HCT116 (cell line): ENCODE results near the gene TAMALIN. TPM values are rescaled to one million over a fixed set of nuclear protein-coding genes. Genes with fewer than 3 reads are reported as not detected.
A peak's percentile ranks its signal among the peaks of the same experiment; 100 is the strongest.

ENCODE experiments used
- ATAC-seq: fragments of 200-7000 bp; cut with Tn5 transposase; 2 replicates; pipeline ENCODE4 v1.9.1; 2020; ENCODE audit warnings: mild to moderate bottlenecking, moderate library complexity
- Bru-seq: library from RNA; stranded (reverse); fragments of 400-500 nt; gene quantifications from one replicate; lab custom pipeline; 2021; lab: Mats Ljungman, UMichigan
- BruChase-seq, 2 experiments: library from RNA; stranded (reverse); fragments of 400-500 nt; gene quantifications; one replicate each; lab custom pipeline; 2021; lab: Mats Ljungman, UMichigan
- BruUV-seq: library from RNA; stranded (reverse); fragments of 400-500 nt; replicated peaks from 2 replicates; lab custom pipeline; 2021; lab: Mats Ljungman, UMichigan
- CTCF ChIA-PET: fragments of 300-600 bp; sonication (Branson Sonifier 250); formaldehyde crosslinking; loops from one replicate; lab custom pipeline; 2021; ENCODE audit warnings: antibody characterized with exemption; lab: Charles Lee
- POLR2A ChIA-PET: fragments of 300-600, 350-600 bp; sonication (Branson Sonifier 250); formaldehyde crosslinking; loops from one replicate; lab custom pipeline; 2021; ENCODE audit warnings: antibody characterized with exemption; lab: Charles Lee
- RAD21 ChIA-PET, 2 experiments: fragments of 300-600 bp; sonication (Branson Sonifier 250); formaldehyde crosslinking; loops; one replicate each; lab custom pipeline; 2023; ENCODE audit warnings: low total read pairs in 2 of 2; ENCODE audit not compliant: uncharacterized antibody in 2 of 2, unreplicated experiment in 2 of 2, low non-redundant PET in 1 of 2; lab: Charles Lee
- DNase-seq: peaks from one replicate; pipeline ENCODE4 v3.0.0-alpha.2; 2010; ENCODE audit warnings: low read depth, low spot score
- H2AFZ ChIP-seq: fragments of 200-600 bp; shearing (Covaris generic), sonication (generic); 2 replicates; pipeline ENCODE4 v1.6.1; 2017; ENCODE audit warnings: low read depth, mixed run types, mixed read lengths, antibody characterized with exemption, low read length; ENCODE audit not compliant: poor library complexity, severe bottlenecking
- H3K27ac ChIP-seq: 2 replicates; pipeline ENCODE4 v1.5.1; 2012; ENCODE audit warnings: low read depth, low read length
- H3K27me3 ChIP-seq: fragments of 200-600 bp; sonication (generic); 2 replicates; pipeline ENCODE4 v1.6.1; 2016; ENCODE audit warnings: mixed run types, low read length, mixed read lengths; ENCODE audit not compliant: insufficient read depth
- H3K36me3 ChIP-seq, 2 experiments: fragments of 200-500 bp in 1 of 2; fragments of 200-600 bp in 1 of 2; sonication (Bioruptor generic) in 1 of 2; sonication (generic) in 1 of 2; 2 replicates each; pipeline versions ENCODE4 v1.5.1 to v1.6.1; 2014 to 2016; ENCODE audit warnings: low read length in 2 of 2, inconsistent platforms in 1 of 2, mixed read lengths in 1 of 2, mixed run types in 1 of 2; ENCODE audit not compliant: insufficient read depth in 2 of 2, control insufficient read depth in 1 of 2
- H3K4me1 ChIP-seq, 2 experiments: fragments of 200-600 bp in 1 of 2; sonication (generic) in 1 of 2; 2 replicates each; pipeline versions ENCODE4 v1.5.1 to v1.6.1; 2012 to 2017; ENCODE audit warnings: low read length in 2 of 2, inconsistent platforms in 1 of 2, mild to moderate bottlenecking in 1 of 2, mixed read lengths in 1 of 2, mixed run types in 1 of 2, moderate library complexity in 1 of 2; ENCODE audit not compliant: insufficient read depth in 2 of 2, control insufficient read depth in 1 of 2
- H3K4me2 ChIP-seq: fragments of 200-600 bp; sonication (generic); 2 replicates; pipeline ENCODE4 v1.6.1; 2017; ENCODE audit warnings: mixed run types, low read length, mixed read lengths
- H3K4me3 ChIP-seq, 2 experiments: fragments of 200-600 bp in 1 of 2; sonication (generic) in 1 of 2; replicated peaks in 1 of 2; 2 replicates each; pipeline ENCODE4 v1.5.1; 2011 to 2016; ENCODE audit warnings: low read length in 2 of 2, control low read depth in 1 of 2, low read depth in 1 of 2, mild to moderate bottlenecking in 1 of 2, mixed read lengths in 1 of 2, mixed run types in 1 of 2
- H3K79me2 ChIP-seq: fragments of 200-600 bp; sonication (generic); 2 replicates; pipeline ENCODE4 v1.6.1; 2017; ENCODE audit warnings: mild to moderate bottlenecking, mixed run types, low read length, moderate library complexity, mixed read lengths; ENCODE audit not compliant: insufficient read depth
- H3K9ac ChIP-seq: fragments of 200-600 bp; sonication (generic); 2 replicates; pipeline ENCODE4 v1.6.1; 2016; ENCODE audit warnings: low read length, mixed read lengths
- H3K9me2 ChIP-seq: fragments of 200-600 bp; sonication (generic), shearing (Covaris generic); 2 replicates; pipeline ENCODE4 v1.6.1; 2017; ENCODE audit warnings: mixed run types, mild to moderate bottlenecking, moderate library complexity; ENCODE audit not compliant: insufficient read depth
- H3K9me3 ChIP-seq, 2 experiments: fragments of 200-500 bp in 1 of 2; fragments of 200-600 bp in 1 of 2; sonication (Bioruptor generic) in 1 of 2; sonication (generic) in 1 of 2; 2 replicates each; pipeline ENCODE4 v1.6.1; 2014 to 2017; ENCODE audit warnings: low read length in 2 of 2, mixed read lengths in 2 of 2, inconsistent platforms in 1 of 2, low read depth in 1 of 2, mild to moderate bottlenecking in 1 of 2, mixed run types in 1 of 2, moderate library complexity in 1 of 2; ENCODE audit not compliant: control insufficient read depth in 1 of 2, insufficient read depth in 1 of 2
- H4K20me1 ChIP-seq: fragments of 200-600 bp; sonication (generic), shearing (Covaris generic); 2 replicates; pipeline ENCODE4 v1.6.1; 2017; ENCODE audit warnings: mixed run types, mild to moderate bottlenecking, moderate library complexity; ENCODE audit not compliant: insufficient read depth
- CBX3 ChIP-seq: IDR thresholded peaks from 2 replicates; pipeline ENCODE4 v1.6.1; 2012; ENCODE audit warnings: low read depth
- ELF1 ChIP-seq: IDR thresholded peaks from 2 replicates; pipeline ENCODE4 v1.6.1; 2012; ENCODE audit warnings: low read depth, borderline replicate concordance
- EZH2phosphoT487 ChIP-seq: fragments of 200-600 bp; IDR thresholded peaks from 2 replicates; pipeline ENCODE4 v1.6.1; 2018; ENCODE audit warnings: antibody characterized with exemption, borderline replicate concordance
- JUND ChIP-seq: IDR thresholded peaks from 2 replicates; pipeline ENCODE4 v1.6.1; 2012
- MAX ChIP-seq: IDR thresholded peaks from 2 replicates; pipeline ENCODE4 v1.6.1; 2012
- POLR2A ChIP-seq: IDR thresholded peaks from 2 replicates; pipeline ENCODE4 v1.7.0; 2011; ENCODE audit warnings: borderline replicate concordance; ENCODE audit not compliant: insufficient read depth, insufficient read length; ENCODE audit errors: extremely low read depth
- POLR2AphosphoS5 ChIP-seq: IDR thresholded peaks from 2 replicates; pipeline ENCODE4 v1.6.1; 2011; ENCODE audit warnings: mild to moderate bottlenecking, low read depth, low read length, moderate library complexity
- RAD21 ChIP-seq: IDR thresholded peaks from 2 replicates; pipeline ENCODE4 v1.6.1; 2012; ENCODE audit warnings: low read depth, mild to moderate bottlenecking
- REST ChIP-seq: IDR thresholded peaks from 2 replicates; pipeline ENCODE4 v1.6.1; 2012; ENCODE audit warnings: low read depth
- SIN3A ChIP-seq: IDR thresholded peaks from 2 replicates; pipeline ENCODE4 v1.6.1; 2012; ENCODE audit warnings: low read depth
- SP1 ChIP-seq: IDR thresholded peaks from 2 replicates; pipeline ENCODE4 v1.6.1; 2012; ENCODE audit warnings: low read depth
- TCF7L2 ChIP-seq: IDR thresholded peaks from 2 replicates; pipeline ENCODE4 v1.7.0; 2011; ENCODE audit warnings: borderline replicate concordance, inconsistent platforms; ENCODE audit not compliant: insufficient read depth, insufficient read length; ENCODE audit errors: extremely low read depth
- YY1 ChIP-seq: IDR thresholded peaks from 2 replicates; pipeline ENCODE4 v1.6.1; 2011; ENCODE audit warnings: low read length, low read depth, moderate library complexity, mild to moderate bottlenecking; ENCODE audit not compliant: insufficient replicate concordance; ENCODE audit errors: extremely low read depth
- ZBTB33 ChIP-seq: IDR thresholded peaks from 2 replicates; pipeline ENCODE4 v1.6.1; 2011; ENCODE audit warnings: mild to moderate bottlenecking, low read length, moderate library complexity; ENCODE audit not compliant: insufficient replicate concordance; ENCODE audit errors: extremely low read depth
- ZFX ChIP-seq: fragments of 450-650 bp; IDR thresholded peaks from 2 replicates; pipeline ENCODE4 v1.6.1; 2017
- intact Hi-C: fragments of 100-400 bp; cut with micrococcal nuclease; formaldehyde crosslinking; loops from 2 replicates; pipeline ENCODE4 v1.10.0; 2022
- long read RNA-seq: library from polyadenylated mRNA; unstranded; transcript quantifications from one replicate; pipeline ENCODE4 v2.0.0, GENCODE V29; 2021; ENCODE audit not compliant: unreplicated experiment
- polyA plus RNA-seq: library from polyadenylated mRNA; unstranded; fragments of >200 nt; gene quantifications from 2 replicates; pipeline ENCODE4 v1.2.1, GENCODE V29; 2012; ENCODE audit warnings: missing spikeins
- total RNA-seq: library from RNA; stranded (reverse); gene quantifications from one replicate; pipeline ENCODE4 v1.2.1, GENCODE V29; 2021; ENCODE audit not compliant: unreplicated experiment

Gene TAMALIN
- total RNA-seq: 1.1 TPM
- polyA plus RNA-seq: 0.33 and 0.36 TPM in 2 replicates
- percentile 32 among the genes with signal in this experiment for Bru-seq, nascent RNA
- BruChase-seq, experiment 1, labeled RNA remaining after a 6-hour chase: percentile 37 among the genes with signal in this experiment
- percentile 43 among the genes with signal in this experiment for BruChase-seq, experiment 2, labeled RNA remaining after a 2-hour chase
- long read RNA-seq: 0 reads

GRCh38 chr12:52006726-52007157 lies at the start of gene TAMALIN:
TAMALIN (plus strand) TSS chr12:52006946; CDS start chr12:52007020, 74 bp downstream.
- Histone ChIP-seq H2AFZ (no peak within 1 kb of the TSS), H3K9ac (no peak within 1 kb of the TSS), H3K79me2 (no peaks in the 10 kb centered on the region), H3K4me3 (no peak within 1 kb of the TSS), H4K20me1 (no peaks in the 10 kb centered on the region), H3K27ac (no peak within 1 kb of the TSS), H3K9me3 (no peaks in the 10 kb centered on the region), H3K9me2 (no peaks in the 10 kb centered on the region), H3K27me3 (no peaks in the 10 kb centered on the region), H3K4me1 (peaks cover 0 to 7% of the 10 kb centered on the region in 2 experiments; a peak in 2 of 4 replicates), H3K4me2 (no peak within 1 kb of the TSS), H3K36me3 (no peaks in the 10 kb centered on the region)
- CTCF ChIA-PET: interaction anchor here (5.5 kb wide), 1 partner anchor 14 kb away, joined by 137 read pairs; no protein-coding TSS in a partner anchor
- no peak for TF ChIP-seq SIN3A
- no peak for TF ChIP-seq MAX
- BruUV-seq: no TSS peak
- POLR2A ChIA-PET: no interaction called here
- RAD21 ChIA-PET: no interaction called here
- DNase-seq (no peak), ATAC-seq (no peak)
- intact Hi-C loops: no loop called here

GRCh38 chr12:51958542-51958941 lies 48.2 kb upstream of the TAMALIN start:
- no peak overlapping the region for H3K4me3 ChIP-seq
- RAD21 ChIA-PET: no interaction called here
- POLR2A ChIA-PET: no interaction called here
- no peak overlapping the region for H2AFZ ChIP-seq
- H3K4me1 ChIP-seq: peaks cover 20 to 32% of the 10 kb centered on the region in 2 experiments
- DNase-seq: no peak
- intact Hi-C loops: no loop called here
- CTCF ChIA-PET: no interaction called here
- no peak overlapping the region for H3K27ac ChIP-seq
- H3K79me2 ChIP-seq: peaks cover 83% of the 10 kb centered on the region
- H3K9me3 ChIP-seq: no peaks in the 10 kb centered on the region
- no peak overlapping the region for H3K4me2 ChIP-seq
- H3K9me2 ChIP-seq: no peaks in the 10 kb centered on the region
- ATAC-seq: no peak
- BruUV-seq: no TSS peak
- H3K27me3 ChIP-seq: no peaks in the 10 kb centered on the region
- peaks cover 0 to 2% of the 10 kb centered on the region in 2 experiments; a peak in 1 of 4 replicates for H3K36me3 ChIP-seq
- no peak overlapping the region for H3K9ac ChIP-seq
- H4K20me1 ChIP-seq: no peaks in the 10 kb centered on the region
- TF ChIP-seq RAD21 (no peak), YY1 (no peak), EZH2phosphoT487 (no peak), POLR2A (no peak), REST (no peak), ZFX (no peak), ZBTB33 (no peak), TCF7L2 (no peak), ELF1 (no peak), JUND (no peak), CBX3 (no peak), SP1 (no peak), POLR2AphosphoS5 (no peak)
